K562 (cell line): ENCODE data around the gene FYTTD1. TPM values are rescaled to one million over a fixed set of nuclear protein-coding genes. Genes with fewer than 3 reads are reported as not detected.

Source experiments
- ATAC-seq: fragments of 200-7000 bp; cut with Tn5 transposase; 3 replicates; pipeline ENCODE4 v1.9.1; 2020; ENCODE audit warnings: moderate library complexity
- BruUV-seq: library from RNA; stranded (reverse); fragments of 400-500 nt; replicated peaks from 2 replicates; lab custom pipeline; 2021; lab: Mats Ljungman, UMichigan
- CTCF ChIA-PET: fragments of 300-600 bp; formaldehyde crosslinking; extraction: SDS; loops from one replicate; lab custom pipeline; 2021; ENCODE audit warnings: low intra/inter-chr PET ratio; lab: Yijun Ruan, JAX
- POLR2A ChIA-PET: fragments of 300-600, 350-650 bp; sonication (Branson Sonifier 250); formaldehyde crosslinking; extraction: SDS; loops from one replicate; lab custom pipeline; 2021; ENCODE audit warnings: antibody characterized with exemption, inconsistent platforms; lab: Yijun Ruan, JAX
- DNase-seq, 4 experiments: peaks; one replicate each; pipeline versions ENCODE4 v3.0.0 to v3.0.0-alpha.2; 2011 to 2018; ENCODE audit warnings: low spot score in 3 of 4, mixed read lengths in 3 of 4; ENCODE audit errors: extremely low read depth in 1 of 4
- FAIRE-seq: peaks from 2 replicates; lab custom pipeline; 2011; peaks lifted over from hg19 to GRCh38; lab: Jason Lieb, UNC
- H2AFZ ChIP-seq: 2 replicates; pipeline ENCODE4 v1.6.0; 2011; ENCODE audit warnings: low read depth, low read length, control low read depth, inconsistent platforms
- H3K27ac ChIP-seq: fragments of 200-600 bp; 3 replicates; pipeline ENCODE4 v1.8.0; 2011; ENCODE audit warnings: low read depth, mild to moderate bottlenecking, control low read depth, inconsistent platforms, low read length, moderate library complexity, mixed read lengths; ENCODE audit errors: extremely low read depth
- H3K27me3 ChIP-seq, 2 experiments: fragments of 300-600 bp in 1 of 2; 2 replicates in 1 of 2; 3 replicates in 1 of 2; pipeline versions ENCODE4 v1.6.0 to v1.8.0; 2011; ENCODE audit warnings: inconsistent platforms in 2 of 2, low read length in 2 of 2, mild to moderate bottlenecking in 1 of 2, mixed read lengths in 1 of 2, moderate library complexity in 1 of 2; ENCODE audit not compliant: control insufficient read depth in 2 of 2, insufficient read depth in 2 of 2
- H3K36me3 ChIP-seq: fragments of 300-600 bp; 3 replicates; pipeline ENCODE4 v1.8.0; 2011; ENCODE audit warnings: mild to moderate bottlenecking, low read length, inconsistent platforms; ENCODE audit not compliant: control insufficient read depth, insufficient read depth
- H3K4me1 ChIP-seq, 2 experiments: fragments of 200-600 bp in 1 of 2; replicated peaks in 1 of 2; 2 replicates in 1 of 2; 3 replicates in 1 of 2; pipeline versions ENCODE4 v1.5.1 to v1.8.0; 2011; ENCODE audit warnings: inconsistent platforms in 2 of 2, low read length in 2 of 2, mild to moderate bottlenecking in 1 of 2, mixed read lengths in 1 of 2, moderate library complexity in 1 of 2; ENCODE audit not compliant: control insufficient read depth in 2 of 2, insufficient read depth in 2 of 2
- H3K4me2 ChIP-seq: 2 replicates; pipeline ENCODE4 v1.6.1; 2011; ENCODE audit warnings: low read length, control low read depth, inconsistent platforms, mixed read lengths; ENCODE audit not compliant: insufficient read depth
- H3K4me3 ChIP-seq: fragments of 200-600 bp; sonication (generic), shearing (Covaris generic); 2 replicates; pipeline ENCODE4 v1.5.1; 2016; ENCODE audit warnings: control low read depth, inconsistent platforms
- H3K79me2 ChIP-seq: fragments of 200-600 bp; 3 replicates; pipeline ENCODE4 v1.8.0; 2011; ENCODE audit warnings: low read length, inconsistent platforms; ENCODE audit not compliant: control insufficient read depth, insufficient read depth
- H3K9ac ChIP-seq, 2 experiments: 2 replicates each; pipeline versions ENCODE4 v1.6.0 to v1.6.1; 2011; ENCODE audit warnings: low read depth in 2 of 2, low read length in 2 of 2, control low read depth in 1 of 2, inconsistent platforms in 1 of 2, mild to moderate bottlenecking in 1 of 2, mixed read lengths in 1 of 2; ENCODE audit not compliant: insufficient read depth in 1 of 2
- H3K9me1 ChIP-seq: one replicate; pipeline ENCODE4 v1.6.0; 2011; ENCODE audit warnings: inconsistent platforms, mild to moderate bottlenecking, low read length, moderate library complexity; ENCODE audit not compliant: control insufficient read depth, insufficient read depth
- H3K9me3 ChIP-seq: replicated peaks from 2 replicates; pipeline ENCODE4 v1.5.1; 2011; ENCODE audit warnings: low read depth, low read length, inconsistent platforms; ENCODE audit not compliant: control insufficient read depth, insufficient read depth
- H4K20me1 ChIP-seq: replicated peaks from 2 replicates; pipeline ENCODE4 v1.6.1; 2011; ENCODE audit warnings: low read length, inconsistent platforms, mixed read lengths; ENCODE audit not compliant: control insufficient read depth, insufficient read depth
- BRCA1 ChIP-seq, 2 experiments: fragments of 450-650 bp in 1 of 2; sonication (generic) in 1 of 2; formaldehyde crosslinking in 1 of 2; IDR thresholded peaks; 2 replicates each; pipeline versions ENCODE4 v1.5.0 to v1.6.1; 2017 to 2020; ENCODE audit warnings: mild to moderate bottlenecking in 1 of 2, missing genetic modification reagents in 1 of 2
- GABPB1 ChIP-seq: sonication (generic); formaldehyde crosslinking; IDR thresholded peaks from 2 replicates; pipeline ENCODE4 v1.8.0; 2022; ENCODE audit warnings: mild to moderate bottlenecking, missing genetic modification reagents
- HDAC8 ChIP-seq: fragments of 450-650 bp; IDR thresholded peaks from 2 replicates; pipeline ENCODE4 v1.6.1; 2016; ENCODE audit warnings: mild to moderate bottlenecking, missing genetic modification characterization, moderate library complexity, missing compliant biosample characterization
- KLF1 ChIP-seq: fragments of 450-650 bp; IDR thresholded peaks from 2 replicates; pipeline ENCODE4 v1.6.1; 2016; ENCODE audit warnings: missing genetic modification characterization, missing compliant biosample characterization
- MAZ ChIP-seq, 2 experiments: fragments of 450-650 bp in 1 of 2; sonication (generic) in 1 of 2; formaldehyde crosslinking; IDR thresholded peaks in 1 of 2; conservative IDR thresholded peaks in 1 of 2; 2 replicates each; pipeline versions ENCODE4 v1.4.0 to v1.5.0; 2020; ENCODE audit warnings: mild to moderate bottlenecking in 1 of 2, missing genetic modification reagents in 1 of 2
- TAL1 ChIP-seq: fragments of 450-650 bp; IDR thresholded peaks from 2 replicates; pipeline ENCODE4 v1.6.1; 2016; ENCODE audit warnings: mild to moderate bottlenecking
- TCF7L2 ChIP-seq: fragments of 150-350 bp; IDR thresholded peaks from 2 replicates; pipeline ENCODE4 v1.6.1; 2016; ENCODE audit warnings: low read depth, mild to moderate bottlenecking, low read length, moderate library complexity
- U2AF1 ChIP-seq: fragments of 200-400 bp; formaldehyde crosslinking; optimal IDR thresholded peaks from 2 replicates; pipeline ENCODE3; 2017; ENCODE audit warnings: mild to moderate bottlenecking, low read depth, low read length, moderate library complexity
- ZNF174 ChIP-seq: fragments of 250-450 bp; sonication (Bioruptor Pico); IDR thresholded peaks from 2 replicates; pipeline ENCODE4 v1.4.0; 2020; ENCODE audit warnings: mild to moderate bottlenecking
- WGBS: fragments of 100-300 bp; shearing (Covaris generic); methylation state at CpG from one replicate; pipeline ENCODE4 v1.1.6; 2016; ENCODE audit warnings: low coverage, mixed read lengths; ENCODE audit not compliant: insufficient coverage; ENCODE audit errors: missing lambda C conversion rate; 5-methylcytosine and 5-hydroxymethylcytosine counted together
- in situ Hi-C: fragments of 300-500 bp; cut with MboI; formaldehyde crosslinking; loops from 4 replicates; pipeline ENCODE4 v1.15.0; 2018; ENCODE audit warnings: inconsistent platforms, mixed read lengths
- intact Hi-C: fragments of 100-400 bp; cut with micrococcal nuclease; formaldehyde crosslinking; loops from 2 replicates; pipeline ENCODE4 v1.14.2; 2022
- polyA plus RNA-seq, 8 experiments: library from polyadenylated mRNA; depleted of rRNA in 4 of 8; stranded (reverse) in 5 of 8; unstranded in 3 of 8; fragments of >200 nt; fragmentation: Nextera tagmentation in 2 of 8; fragmentation: Illumina TruSeq in 1 of 8; extraction: Ambion mirVana in 2 of 8; extraction: Trizol in 1 of 8; gene quantifications; 2 replicates each; pipeline versions ENCODE4 v1.2.1 to v1.2.3, GENCODE V29; 2011 to 2014; ENCODE audit warnings: inconsistent platforms in 1 of 8, missing spikeins in 1 of 8
- total RNA-seq, 7 experiments: library from RNA; depleted of rRNA in 6 of 7; stranded (reverse); fragments of >200 nt in 6 of 7; fragmentation: Illumina TruSeq in 2 of 7; extraction: Trizol in 2 of 7; gene quantifications; 2 replicates each; pipeline versions ENCODE4 v1.2.1 to v1.2.3, GENCODE V29; 2011 to 2021; ENCODE audit warnings: low replicate concordance in 1 of 7

FYTTD1 gene
- total and polyA plus RNA-seq, 9 of the 15 experiments (the other 6 are each of a cell fraction or from before 2014, with no cell fraction given): 35.7 to 106 (median 76.3) TPM

- no peaks in the 10 kb centered on the region for H3K79me2 ChIP-seq
- no peaks in the 10 kb centered on the region for H3K27me3 ChIP-seq
- no peaks in the 10 kb centered on the region for H4K20me1 ChIP-seq
- ChIA-PET POLR2A (no interaction called here), CTCF (no interaction called here)
- WGBS: 92% methylated on average over 8 of the region's 8 CpGs
- no peak overlapping the region for H2AFZ ChIP-seq
- H3K27ac ChIP-seq: no peak overlapping the region
- peaks cover 44% of the 10 kb centered on the region; the same call in 2 of the 3 replicates for H3K36me3 ChIP-seq
- intact Hi-C loops: no loop called here
- no TSS peak for BruUV-seq
- ATAC-seq (no peak), DNase-seq (no peak), FAIRE-seq (peak; percentile 29)
- no peaks in the 10 kb centered on the region for H3K9me1 ChIP-seq
- H3K4me2 ChIP-seq: no peak overlapping the region
- TF ChIP-seq U2AF1 (no peak), MAZ (CRISPR knock-in tag; conservative IDR thresholded peaks at IDR 0.05 in 1 of 2, IDR thresholded peaks at IDR 0.05 in 1 of 2) (no peak), GABPB1 (no peak), TCF7L2 (no peak), TAL1 (no peak), HDAC8 (tag) (no peak), KLF1 (no peak), ZNF174 (CRISPR knock-in tag) (no peak), BRCA1 (IDR thresholded peaks at IDR 0.05) (no peak), BRCA1 (CRISPR knock-in tag; IDR thresholded peaks at IDR 0.05) (no peak)
- no peaks in the 10 kb centered on the region for H3K9me3 ChIP-seq
- in situ Hi-C loops: no loop called here
- no peak overlapping the region for H3K9ac ChIP-seq
- no peaks in the 10 kb centered on the region for H3K4me1 ChIP-seq
- H3K4me3 ChIP-seq: no peak overlapping the region
These were observed 84.4 kb downstream of the FYTTD1 start for GRCh38 chr3:197833930-197834715.
